GM10847 (cell line): Measurements from ENCODE around the gene PDGFRB.

Experiments used
- POLR2A ChIP-seq: IDR thresholded peaks from 2 replicates; pipeline ENCODE4 v1.6.1; 2011; ENCODE audit not compliant: insufficient read length; ENCODE audit errors: extremely low read depth

PDGFRB gene

GRCh38 chr5:150146235-150146634 lies 9.4 kb downstream of the PDGFRB start:
- TF ChIP-seq POLR2A = no peak

- TF ChIP-seq POLR2A = no peak
Measured at GRCh38 chr5:150144879-150145278, 10.8 kb downstream of the PDGFRB start.

- no peak for TF ChIP-seq POLR2A
Measured at GRCh38 chr5:150144246-150144801, 11.3 kb downstream of the PDGFRB start.

DNA sequence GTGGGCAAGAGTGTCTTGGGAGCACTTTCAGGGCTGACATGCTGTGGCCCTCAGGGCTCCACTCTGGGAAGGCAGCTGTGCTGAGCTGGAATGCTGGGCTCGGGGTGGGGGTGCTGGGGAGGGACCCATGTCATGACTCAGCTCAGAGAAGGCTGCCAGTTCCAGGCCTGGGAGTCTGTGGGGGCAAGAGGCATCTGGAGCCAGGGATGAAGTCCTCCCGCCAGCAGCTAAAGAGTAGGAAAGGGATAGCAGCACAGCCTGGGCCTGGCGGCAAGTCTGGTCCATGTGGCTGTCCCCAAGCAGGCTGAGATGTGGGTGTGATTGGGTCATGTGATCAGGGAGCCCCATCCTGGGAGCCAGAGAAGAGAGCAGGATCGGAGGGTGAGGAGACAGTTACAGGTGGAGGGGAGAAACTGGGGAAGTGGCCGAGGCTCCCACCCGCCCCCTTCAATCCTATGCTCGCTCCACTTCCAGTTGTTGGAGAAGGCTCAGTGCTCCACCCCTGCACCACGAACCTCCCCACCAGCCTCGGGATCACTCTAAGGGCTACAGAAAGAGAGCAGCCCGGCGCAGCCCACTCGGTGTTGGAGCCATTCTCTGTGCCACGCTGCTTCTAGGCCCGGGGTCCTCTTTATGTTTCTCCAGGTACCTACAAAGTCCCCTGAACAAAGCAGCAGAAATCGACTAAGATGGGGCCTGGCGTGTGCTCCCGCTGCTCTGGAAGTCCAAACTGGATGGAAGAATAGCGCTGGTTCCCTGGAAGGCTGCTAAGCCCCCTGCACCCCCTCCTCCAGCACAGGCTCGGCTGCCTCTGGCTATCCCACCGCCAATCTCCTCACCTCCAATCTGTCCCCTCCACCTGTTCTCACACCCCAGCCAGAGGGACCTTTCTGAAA lies 12.0 kb downstream of the PDGFRB start:
- TF ChIP-seq POLR2A = no peak

DNA sequence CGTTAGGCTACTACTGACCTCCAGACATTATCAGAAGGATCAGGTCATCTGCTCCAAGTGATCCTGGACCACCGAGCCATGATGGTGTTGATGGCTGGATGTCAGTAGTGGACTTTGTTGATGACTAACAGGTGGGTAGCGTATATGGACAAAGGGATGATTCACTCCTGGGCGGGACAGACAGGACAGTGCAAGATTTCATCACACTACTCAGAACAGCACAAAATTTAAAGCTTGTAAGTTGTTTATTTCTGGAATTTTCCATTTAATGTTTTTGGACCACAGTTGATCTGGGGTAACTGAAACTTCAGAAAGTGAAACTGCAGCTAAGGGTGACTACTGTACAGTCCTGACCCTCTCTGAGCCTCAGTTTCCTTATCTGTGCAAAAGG lies 12.7 kb downstream of the PDGFRB start:
- no peak for TF ChIP-seq POLR2A

DNA sequence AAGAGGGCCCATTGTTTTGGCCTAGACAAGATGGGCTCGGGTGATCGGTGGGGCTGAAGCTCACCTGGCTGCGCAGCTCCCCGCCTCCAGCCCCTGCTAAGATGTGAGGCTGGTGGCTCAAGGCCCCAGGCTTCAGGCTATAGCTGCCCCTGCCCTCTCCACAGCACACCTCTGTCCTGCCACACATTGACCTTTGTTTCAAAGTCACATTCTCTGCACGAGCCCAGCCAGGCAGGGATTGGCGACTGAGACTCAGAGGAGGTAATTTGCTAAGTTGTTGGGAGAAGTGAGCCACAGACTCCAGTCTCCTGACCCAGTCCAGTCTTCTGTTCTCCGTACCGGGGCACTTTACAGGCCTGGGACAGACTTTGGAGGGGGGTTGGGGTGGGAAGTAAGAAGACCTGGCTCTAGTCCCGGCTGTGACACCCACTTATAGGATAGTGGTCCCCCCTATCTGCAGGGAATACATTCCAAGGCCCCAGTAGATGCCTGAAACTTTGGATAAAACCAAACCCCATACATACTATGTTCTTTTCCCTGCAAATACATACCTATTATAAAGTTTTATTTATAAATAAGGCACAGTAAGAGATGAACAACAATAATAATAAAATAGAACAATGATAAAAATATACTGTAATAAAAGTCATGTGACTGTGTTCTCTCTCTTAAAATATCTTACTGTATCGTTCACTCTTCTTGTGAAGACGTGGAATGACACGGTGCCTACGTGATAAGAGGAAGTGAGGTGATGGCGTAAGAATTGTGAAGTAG lies 13.3 kb downstream of the PDGFRB start:
- no peak for TF ChIP-seq POLR2A

DNA sequence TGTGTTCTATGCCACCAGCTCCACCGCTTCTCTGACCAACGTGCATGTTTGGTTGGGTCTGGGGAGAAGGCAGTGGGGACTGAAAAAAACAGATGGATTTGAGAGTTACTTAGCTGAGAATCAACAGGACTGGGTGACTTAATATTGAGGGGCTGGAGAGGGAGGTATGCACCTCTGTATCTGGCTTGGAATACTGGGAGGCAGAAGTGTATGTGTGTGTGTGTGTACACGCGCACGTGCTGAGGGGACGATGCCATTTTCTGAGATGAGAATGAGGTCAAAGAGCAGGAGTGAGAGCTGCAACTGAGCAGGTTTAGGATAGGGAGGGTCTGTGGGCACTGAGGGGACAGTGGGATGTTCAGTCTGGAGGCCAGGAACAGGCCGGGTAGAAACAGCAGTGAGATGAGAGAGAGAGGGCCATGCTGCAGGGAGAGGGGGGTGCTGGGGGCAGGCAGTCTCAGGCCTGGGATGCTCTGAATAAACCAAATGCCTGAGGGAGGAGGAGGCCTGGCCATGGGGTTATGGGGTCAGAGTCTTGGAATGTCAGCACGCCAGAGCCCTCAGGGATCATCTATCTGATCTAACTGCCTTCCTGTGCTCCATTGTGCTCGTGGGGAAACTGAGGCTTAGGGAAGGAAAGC lies 14.0 kb downstream of the PDGFRB start:
- TF ChIP-seq POLR2A = no peak

GRCh38 chr5:150140830-150141229 lies 14.8 kb downstream of the PDGFRB start:
- no peak for TF ChIP-seq POLR2A

- TF ChIP-seq POLR2A = no peak
Measured at GRCh38 chr5:150139334-150139733, 16.3 kb downstream of the PDGFRB start.

DNA sequence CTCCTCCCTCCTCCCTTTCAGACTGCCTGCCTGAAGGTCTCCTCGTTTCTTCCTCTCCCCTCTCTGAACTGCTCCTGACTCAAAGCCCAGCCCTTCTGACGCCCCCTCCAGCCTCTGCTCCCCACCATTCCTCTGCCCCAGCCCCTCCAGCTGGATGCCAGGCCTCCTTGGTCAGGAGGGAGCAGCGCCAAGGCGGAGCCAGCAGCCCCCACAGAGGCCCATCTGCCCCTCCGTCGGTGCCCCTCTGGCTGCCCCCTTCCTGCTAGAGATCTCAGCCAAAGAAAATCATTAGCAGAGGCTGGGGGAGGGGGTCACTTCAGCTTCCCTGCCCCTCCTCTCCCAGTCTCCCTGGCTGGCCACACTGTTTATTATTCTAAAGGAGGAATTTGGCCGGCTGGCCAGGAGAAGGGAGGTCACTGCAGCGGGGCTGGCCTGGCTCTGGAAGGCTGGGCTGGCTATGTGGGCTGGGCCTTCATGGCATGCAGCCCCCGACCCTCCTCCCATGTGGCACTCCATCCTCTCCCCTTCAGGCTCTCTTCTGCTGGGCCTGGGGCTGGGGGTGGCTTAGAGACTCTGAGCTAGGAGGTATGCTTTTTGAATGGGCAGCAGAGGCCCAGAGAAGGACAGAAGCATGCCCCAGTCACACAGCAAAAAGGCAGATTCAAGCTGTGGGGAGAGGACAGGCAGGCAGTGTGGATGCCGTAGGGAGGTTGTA lies 16.9 kb downstream of the PDGFRB start:
- TF ChIP-seq POLR2A = no peak

- TF ChIP-seq POLR2A = no peak
Measured at GRCh38 chr5:150137997-150138396, 17.6 kb downstream of the PDGFRB start.

- TF ChIP-seq POLR2A = no peak
Measured at GRCh38 chr5:150137168-150137957, 18.3 kb downstream of the PDGFRB start.

GRCh38 chr5:150136305-150137167 lies 19.1 kb downstream of the PDGFRB start:
- TF ChIP-seq POLR2A = no peak
